Stimulated activated CD4-positive, alpha-beta T cell treated with anti-CD3 and anti-CD28 coated beads, Interleukin-2, amount 100 ng/mL, for 48 hours (primary cell): ENCODE results near the gene AP2A2.

Experiments
- DNase-seq, 2 donors: peaks; one replicate each; pipeline ENCODE4 v3.0.0-alpha.2; 2020

Gene AP2A2

DNA sequence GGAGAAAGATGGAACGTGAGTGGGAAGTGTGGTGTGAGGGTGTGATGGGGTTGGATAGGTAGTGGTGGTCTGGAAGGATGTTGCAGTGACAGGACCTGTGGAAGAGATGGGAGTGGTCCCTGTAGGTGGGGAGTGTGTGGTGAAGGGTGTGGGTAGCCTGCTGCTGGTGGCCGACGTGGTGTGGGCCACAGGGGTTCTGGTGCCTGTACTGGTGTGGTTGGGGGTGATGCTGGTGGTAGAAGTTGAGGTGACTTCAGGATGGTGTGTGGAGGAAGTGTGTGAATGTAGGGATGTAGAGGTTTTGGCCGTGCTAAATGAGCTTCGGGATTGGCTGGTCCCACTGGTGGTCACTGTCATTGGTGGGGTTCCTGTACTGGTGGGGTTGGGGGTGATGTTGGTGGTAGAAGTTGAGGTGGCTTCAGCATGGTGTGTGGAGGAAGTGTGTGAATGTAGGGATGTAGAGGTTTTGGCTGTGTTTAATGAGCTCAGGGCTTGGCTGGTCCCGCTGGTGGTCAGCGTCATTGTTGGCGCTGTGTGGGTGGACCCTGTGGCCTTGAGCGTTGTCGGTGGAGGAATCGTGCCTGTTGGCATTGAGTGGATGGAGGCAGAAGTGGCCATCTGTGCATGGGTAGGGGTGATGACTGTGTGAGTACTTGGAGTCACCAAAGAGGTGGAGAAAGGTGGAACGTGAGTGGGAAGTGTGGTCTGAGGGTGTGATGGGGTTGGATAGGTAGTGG lies 91.8 kb downstream of the AP2A2 start:
- DNase-seq, result no peak

DNA sequence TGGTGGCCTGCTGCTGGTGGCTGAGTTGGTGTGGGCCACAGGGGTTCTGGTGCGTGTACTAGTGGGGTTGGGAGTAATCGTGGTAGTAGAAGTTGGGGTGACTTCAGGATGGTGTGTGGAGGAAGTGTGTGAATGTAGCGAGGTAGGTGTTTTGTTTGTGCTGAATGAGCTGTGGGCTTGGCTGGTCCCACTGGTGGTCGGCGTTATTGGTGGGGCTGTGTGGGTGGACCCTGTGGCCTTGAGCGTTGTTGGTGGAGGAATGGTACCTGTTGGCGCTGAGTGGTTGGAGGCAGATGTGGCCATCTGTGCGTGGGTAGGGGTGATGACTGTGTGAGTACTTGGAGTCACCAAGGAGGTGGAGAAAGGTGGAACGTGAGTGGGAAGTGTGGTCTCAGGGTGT lies 92.4 kb downstream of the AP2A2 start:
- no peak for DNase-seq

DNA sequence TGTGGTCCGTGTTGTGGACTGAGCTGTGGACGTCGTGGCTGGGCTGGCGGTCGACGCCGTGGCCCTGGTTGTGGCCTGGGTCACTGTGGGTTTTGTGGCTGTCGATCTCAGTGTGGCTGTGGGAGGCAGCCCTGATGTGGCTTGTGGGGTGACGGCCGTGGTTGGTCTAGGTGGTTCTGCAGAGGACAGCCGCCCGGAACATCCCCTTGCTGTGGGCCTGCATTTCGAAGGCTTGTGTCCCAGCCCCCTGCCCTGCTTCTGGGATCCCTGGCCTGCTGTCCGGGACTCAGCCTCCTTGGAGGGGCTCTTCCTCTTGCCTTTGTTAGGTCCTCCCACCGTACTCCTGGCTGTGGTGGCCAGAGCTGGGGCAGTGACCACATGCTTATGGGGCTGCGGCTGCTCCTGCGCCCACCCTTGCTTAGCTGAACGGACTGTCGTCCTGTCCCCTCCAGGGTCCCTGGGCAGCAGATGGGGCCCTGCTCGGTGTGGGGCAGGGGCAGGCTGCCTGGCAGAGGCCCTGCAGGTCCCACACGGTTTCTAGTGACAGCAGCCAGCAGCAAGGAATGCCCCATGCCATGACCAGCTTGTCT lies 93.7 kb downstream of the AP2A2 start:
- DNase-seq, result no peak

DNA sequence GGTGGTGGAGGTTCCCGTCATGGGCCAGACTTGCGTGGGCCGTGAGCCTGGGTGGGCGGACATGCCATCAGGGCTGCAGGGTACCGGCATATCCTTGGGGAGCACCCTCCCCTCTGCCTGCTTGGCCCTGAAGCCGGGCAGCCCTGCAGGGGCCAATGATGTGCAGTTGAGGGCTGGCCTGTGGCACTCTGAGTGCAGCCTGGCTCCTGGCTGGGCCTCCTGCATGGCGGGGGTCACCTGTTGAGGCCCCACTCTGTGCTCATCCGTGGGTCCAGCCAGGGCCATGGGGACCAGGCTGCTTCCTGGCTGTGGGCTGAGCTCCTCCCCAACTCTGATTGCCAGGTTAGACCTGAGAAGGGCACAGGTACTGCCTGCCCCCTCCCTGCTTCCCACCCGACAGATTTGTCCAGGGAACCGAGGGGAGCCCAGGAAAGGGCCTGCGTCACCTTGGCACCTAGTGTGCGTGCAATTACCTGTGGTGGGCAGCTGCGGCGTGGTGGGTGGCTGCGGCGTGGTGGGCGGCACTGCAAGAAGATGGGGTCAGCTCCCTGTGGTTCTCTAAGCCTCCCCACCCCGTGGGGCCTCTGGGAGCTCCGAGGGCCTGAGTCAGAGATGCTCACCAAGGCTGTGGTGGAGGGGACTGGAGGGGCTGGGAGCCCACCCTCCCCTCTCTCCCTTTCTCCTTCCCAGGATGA lies 94.7 kb downstream of the AP2A2 start:
- DNase-seq, result no peak

DNA sequence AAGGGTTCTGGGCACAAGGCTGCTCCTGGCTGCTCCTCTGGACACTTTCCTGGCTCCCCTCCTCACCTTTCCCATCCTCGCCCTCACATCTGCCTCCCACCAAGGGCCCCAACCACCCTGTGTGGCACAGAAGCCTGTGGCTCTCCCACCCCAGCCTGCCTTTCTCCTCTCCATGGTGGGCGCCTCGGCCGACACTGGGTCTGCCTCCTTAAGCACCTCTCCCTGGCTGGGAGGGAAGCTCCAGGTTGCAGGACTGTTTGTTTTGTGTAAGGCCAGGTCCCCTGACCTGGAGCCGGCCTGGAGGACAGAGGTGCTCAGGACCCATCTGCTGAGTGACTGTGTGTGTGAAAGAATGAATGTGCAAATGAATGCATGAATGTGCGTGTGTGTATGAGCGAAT lies 96.7 kb downstream of the AP2A2 start:
- no peak for DNase-seq

DNA sequence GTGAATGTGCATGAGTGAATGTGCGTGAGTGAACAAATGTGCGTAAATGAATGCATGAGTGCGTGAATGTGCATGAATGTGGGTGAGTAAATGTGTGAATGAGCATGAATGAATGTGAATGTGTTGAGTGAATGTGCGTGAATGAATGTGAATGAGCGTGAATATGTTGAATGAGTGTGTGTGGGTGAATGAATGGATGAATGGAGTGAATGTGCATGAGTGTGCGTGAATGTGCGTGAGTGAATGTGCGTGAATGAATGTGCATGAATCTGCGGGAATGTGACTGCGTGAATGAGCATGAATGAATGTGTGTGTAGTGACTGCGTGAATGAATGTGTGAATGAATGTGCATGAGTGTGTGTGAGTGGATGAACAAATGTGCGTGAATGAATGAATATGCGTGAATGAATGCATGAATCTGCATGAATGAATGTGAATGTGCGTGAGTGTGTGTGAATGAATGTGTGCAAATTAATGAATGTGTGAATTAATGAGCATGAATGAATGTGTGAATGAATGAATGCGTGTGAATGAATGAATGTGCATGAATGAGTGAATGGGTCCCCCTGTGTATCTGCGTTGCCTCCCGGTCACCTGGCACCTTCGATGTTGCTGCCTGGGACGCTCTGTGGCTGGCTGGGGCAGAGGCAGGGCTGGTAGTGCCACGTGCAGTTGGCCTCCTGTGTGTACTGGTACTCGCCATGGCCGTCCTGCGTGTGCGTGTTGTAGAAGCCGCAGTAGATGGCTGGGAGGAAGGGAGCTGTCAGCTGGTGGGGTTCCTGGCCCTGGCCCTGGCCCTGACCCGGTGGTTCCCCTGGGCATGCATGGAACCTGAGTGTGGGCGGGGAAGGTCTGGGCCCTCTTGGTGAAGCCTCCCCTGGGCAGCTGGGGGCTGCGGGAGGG lies 97.5 kb downstream of the AP2A2 start:
- DNase-seq, result no peak

DNA sequence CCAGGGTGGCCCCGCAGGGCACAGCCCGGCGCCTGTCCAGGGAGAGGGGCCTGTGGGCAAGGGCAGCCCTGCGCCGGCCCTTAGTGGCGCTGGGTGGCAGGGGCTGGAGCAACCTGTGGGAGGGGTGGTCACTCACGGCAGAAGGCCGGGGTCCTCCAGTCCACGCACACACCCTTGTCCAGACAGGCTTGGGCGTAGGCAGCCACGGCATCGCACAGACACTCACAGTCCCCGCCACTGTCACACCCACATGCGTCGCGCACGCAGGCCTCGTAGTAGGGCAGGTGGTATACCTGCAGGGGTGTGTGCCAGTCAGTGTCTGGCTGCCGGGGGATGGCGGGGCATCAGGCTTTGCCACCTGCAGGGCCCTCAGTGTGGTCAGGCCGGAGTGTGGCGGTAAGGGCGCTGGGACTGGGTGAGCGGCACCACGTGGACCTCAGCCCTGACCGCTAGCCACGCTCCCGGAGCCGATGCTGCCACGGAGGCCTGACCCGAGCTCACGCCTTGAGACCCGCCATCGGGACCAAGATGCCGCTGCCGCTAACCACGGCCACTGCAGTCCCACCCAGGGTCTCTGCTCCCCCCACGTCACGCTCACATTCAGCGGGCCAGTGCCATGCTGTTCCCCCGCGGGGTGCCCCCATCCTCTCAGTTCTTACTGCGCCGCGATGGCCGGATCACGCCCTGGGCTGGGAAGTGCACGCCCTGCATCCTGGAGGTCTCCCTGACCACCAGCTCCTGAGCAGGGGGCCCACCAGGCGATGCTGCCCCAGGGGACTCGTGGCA lies 98.3 kb downstream of the AP2A2 start:
- no peak for DNase-seq

DNA sequence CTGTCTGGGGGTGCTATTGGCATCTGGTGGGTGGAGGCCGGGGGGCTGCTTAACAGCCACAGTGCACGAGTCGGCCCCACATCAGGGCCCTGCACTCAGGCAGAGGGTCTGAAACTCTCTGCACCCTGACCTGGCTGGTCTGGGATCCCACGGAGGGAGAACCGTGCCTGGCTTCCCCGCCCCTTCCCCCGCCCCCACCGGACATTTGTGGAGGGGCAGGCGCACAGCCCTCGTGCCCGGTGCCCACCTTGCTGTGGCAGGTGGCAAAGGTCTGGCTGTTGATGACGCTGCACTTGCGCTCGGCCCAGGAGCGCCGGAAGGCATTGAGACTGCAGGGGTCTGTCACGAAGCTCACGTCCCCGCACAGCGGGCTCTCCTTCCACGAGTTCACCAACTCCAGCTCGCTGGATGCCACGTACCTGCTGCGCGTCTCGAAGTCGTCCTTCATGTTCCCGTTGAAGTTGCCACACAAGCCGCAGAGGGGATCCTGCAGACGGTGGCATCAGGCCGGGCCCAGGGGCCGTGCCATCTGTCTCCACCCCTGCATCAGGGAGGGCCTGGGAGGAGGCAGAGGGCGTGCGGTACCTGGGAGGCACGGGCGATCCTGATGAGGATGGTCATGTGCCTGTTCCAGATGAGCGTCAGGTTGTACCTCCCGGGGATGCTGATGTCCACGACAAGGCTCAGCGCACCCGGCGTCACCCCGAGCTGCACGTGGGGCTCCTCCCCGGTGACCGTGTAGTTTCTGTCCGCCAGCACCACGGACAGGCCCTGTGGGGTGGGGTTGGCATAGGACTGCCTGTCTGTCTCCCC lies 99.1 kb downstream of the AP2A2 start:
- no peak for DNase-seq

DNA sequence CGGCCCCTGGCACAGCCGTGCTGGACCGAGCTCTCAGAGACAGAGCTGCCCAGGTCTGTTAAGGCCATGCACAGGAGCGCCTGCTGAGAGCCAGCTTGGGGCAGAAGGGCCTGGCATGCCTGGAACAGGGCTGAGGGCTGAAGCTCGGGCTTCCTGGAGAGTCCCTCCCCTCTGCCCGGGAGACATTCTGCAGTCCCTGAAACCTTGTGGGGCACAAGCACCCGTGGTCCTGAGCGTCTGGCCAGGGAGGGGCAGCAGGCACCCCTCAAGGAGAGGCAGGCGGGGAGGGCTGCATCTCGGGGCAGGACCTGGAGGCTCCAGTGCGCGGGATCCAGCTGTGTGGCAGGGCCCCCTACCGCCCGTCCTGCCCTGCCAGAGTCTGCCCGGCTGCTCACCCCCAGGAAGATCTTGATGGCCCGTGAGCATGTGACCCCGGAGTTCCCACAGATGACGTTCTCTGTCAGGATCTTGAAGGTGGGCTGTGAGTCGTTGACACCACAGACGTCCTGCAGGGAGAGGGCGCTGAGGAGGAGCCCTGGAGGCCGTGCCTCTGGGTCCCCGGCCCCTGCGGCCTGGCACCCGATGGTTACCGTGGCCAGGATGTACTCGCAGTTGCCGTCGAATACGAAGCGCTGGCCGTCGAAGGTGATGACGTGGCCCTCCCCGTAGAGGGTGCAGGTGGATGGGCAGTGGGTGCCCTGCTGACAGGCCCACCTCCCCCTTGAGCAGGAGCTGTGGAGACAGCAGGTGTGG lies 99.9 kb downstream of the AP2A2 start:
- DNase-seq, result no peak

DNA sequence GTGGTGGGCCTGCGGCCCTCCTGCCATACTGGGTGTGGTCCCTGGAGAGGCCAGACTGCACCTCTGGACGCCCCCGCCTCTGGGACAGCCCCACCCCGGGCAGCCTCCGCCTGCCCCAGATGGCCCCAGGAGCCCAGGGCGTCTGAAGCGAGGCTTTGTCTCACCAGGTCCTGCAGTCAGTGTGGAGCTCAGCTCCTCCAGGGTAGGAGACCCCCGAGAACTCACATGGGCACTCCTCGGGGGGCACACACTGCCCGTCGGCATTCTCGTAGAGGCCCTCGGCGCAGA lies 100.4 kb downstream of the AP2A2 start:
- no peak for DNase-seq

DNA sequence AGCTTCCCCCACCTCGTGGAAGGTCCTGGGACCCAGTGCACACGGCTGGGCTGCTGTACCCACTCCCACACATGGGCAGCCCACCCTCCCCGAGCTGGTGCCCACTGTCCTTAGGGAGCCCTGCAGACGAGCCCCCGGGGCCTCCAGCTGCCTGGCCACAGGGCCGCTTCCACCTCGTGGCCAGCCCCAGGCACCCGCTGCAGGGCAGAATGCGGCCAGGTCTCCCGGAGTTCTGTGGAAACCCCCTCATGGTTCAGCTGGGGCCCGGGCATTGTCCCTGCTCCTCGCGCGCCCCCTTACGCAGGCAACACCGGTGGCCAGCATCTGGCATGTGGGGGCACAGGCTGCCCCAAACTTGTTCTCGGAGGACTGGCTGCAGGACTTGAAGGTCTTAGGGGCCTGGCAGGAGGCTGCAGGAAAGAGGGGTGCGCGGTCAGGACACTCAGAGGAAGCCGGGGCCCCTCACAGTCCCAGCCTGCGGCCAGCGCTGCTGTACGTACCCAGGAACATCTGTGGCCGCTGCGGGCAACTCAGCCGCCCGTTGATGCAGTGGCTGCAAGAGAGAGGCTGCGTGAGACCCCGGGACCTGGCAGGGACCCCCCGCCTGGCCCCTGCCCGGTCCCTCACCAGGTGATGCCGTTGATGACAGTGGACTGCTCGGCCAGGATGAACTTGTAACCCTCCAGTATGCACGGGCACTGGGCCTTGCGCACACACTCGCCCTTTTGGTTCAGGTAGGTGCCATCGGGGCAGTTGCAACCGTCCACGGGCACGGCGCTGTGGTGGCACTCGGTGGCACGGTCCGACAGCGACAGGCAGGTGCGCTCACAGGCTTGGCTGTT lies 101.2 kb downstream of the AP2A2 start:
- no peak for DNase-seq

DNA sequence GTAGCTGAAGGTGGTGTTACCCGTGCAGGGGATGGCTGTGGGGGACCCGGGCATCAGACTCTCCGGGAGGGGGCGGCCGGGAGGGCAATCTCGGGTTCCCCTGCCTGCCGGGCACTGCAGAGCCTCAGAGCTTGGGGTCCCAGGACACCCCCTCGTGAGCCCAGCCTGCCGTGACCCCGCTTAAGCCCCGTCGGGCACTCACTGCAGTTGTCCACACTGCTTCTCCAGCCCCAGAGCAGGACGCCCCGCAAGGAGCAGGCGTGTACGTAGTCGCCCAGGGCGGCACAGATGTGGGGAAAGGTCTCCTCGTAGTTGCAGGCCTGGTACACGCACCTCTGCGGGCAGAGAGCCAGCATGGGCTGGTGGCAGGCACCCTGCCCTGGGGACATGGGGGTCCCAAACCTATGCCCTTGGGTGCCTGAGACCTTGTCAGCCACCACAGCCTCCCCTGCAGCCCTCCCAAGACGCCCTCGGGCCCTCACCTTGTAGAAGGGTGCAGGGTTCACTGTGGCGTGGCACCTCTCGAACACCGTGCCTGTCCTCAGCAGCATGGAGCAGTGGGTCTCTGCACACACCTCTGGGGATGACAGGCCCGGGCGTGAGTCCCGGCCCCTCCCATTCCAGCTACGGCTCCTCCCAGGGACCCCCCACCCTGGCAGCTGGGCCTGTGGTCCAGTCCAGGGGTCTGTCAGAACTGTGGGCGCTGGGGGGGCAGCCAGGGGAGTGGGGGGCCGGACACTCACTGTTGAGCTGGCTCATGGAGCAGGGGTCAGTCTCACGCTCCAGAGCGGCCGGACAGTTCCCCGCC lies 102.0 kb downstream of the AP2A2 start:
- DNase-seq, result no peak

DNA sequence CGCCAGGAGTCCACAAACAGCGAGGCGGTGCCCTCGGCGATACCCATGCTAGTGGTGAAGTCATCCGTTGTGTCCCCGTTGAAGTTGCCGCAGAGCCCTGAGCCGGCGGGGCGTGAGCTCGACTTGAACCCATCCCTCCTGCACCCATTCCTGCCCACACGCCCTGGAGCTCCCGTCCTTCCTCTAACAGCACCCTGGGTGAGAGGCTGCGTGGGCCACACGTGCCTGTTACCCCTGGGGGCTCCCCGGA lies 102.5 kb downstream of the AP2A2 start:
- no peak for DNase-seq

DNA sequence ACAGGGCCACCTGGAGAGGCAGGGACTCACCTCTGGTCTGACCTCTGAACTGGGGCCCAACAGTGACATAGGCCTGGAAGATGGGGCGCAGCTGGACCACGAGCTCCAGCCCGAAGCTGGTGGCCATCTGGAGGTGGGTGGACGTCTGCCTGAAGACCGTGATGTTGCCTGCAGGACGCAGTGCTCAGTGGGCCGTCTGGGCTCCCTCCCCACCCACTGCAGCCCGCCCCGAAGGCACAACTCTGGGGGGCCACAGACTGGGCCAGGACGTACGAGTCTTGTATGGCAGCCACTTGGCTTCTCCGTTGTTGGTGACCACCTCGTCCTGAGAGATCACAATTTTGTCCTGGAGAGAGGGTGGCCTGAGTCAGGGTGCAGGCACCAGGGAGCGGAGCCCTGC lies 102.9 kb downstream of the AP2A2 start:
- DNase-seq, result no peak

DNA sequence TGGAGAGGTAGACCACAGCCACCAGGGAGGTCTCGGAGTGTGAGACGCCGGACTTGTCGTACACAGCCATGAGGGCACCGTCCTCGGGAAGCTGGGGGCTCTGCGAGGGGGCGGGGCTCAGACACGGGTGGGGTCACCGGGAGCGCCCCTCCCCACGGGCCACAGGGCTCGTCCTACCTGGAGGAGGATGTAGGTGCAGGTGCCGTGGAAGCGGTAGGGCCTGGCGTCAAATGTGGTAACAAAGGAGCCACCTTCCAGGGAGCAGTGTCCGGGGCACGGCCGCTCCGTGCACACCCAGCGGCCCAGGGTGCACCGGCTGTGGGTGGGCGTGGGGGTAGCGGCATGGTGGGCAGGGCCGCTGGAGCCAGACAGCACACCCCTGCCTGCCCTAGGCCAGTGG lies 103.4 kb downstream of the AP2A2 start:
- no peak for DNase-seq

DNA sequence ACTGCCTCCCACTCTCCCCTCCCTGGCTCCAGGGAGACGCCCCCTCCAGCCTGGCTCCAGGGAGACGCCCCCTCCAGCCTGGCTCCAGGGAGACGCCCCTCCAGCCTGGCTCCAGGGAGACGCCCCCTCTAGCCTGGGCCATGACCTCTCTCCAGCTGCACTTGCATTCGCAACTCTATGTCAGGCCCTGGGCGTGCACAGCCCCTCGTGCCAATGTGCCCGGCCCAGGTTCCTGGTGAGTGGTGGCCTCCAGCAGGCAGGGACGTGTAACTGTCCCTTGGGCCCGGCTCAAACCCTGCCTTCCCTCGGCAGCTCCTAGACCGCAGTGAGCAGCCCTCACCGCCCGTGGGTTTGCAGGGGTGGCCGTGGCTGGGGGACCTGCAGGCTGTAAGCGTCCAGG lies 104.0 kb downstream of the AP2A2 start:
- no peak for DNase-seq

DNA sequence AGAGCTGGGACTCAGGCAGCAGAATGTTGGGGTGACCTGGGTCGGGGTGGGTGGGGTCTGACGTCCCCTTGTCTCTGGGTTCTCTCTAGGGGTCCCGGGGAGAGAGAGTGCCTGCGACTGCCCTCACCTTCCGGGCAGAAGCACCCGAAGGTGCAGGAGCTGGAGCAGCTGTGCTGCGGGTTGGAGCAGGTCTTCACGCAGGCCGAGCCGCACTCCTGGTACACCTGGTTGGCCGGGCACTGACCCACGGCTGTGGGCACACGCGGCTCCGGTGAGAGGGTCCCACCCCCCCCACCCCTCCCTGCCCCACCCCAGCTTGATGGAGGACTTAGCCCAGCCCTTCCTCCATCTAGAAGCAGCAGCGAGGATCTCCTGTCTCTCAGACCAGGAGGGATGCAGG lies 104.4 kb downstream of the AP2A2 start:
- no peak for DNase-seq

DNA sequence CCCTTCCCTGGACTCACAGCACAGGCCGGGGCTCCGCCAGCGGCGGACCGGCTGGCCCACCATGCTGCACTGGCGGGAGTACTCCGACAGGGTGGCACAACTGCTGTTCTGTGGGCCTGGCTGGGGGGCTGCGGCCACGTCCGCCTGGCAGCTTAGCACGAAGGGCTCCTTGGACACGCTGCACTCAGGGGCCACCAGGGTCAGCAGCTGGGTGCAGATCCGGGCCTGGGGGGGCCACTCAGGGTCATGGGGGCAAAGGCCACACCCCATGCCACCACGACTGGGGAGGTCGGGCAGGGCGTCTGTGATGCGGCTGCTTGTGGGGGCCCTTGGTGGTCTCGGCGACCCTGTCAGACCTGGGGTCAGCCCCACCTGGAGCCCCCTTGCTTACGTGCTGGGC lies 104.9 kb downstream of the AP2A2 start:
- no peak for DNase-seq

DNA sequence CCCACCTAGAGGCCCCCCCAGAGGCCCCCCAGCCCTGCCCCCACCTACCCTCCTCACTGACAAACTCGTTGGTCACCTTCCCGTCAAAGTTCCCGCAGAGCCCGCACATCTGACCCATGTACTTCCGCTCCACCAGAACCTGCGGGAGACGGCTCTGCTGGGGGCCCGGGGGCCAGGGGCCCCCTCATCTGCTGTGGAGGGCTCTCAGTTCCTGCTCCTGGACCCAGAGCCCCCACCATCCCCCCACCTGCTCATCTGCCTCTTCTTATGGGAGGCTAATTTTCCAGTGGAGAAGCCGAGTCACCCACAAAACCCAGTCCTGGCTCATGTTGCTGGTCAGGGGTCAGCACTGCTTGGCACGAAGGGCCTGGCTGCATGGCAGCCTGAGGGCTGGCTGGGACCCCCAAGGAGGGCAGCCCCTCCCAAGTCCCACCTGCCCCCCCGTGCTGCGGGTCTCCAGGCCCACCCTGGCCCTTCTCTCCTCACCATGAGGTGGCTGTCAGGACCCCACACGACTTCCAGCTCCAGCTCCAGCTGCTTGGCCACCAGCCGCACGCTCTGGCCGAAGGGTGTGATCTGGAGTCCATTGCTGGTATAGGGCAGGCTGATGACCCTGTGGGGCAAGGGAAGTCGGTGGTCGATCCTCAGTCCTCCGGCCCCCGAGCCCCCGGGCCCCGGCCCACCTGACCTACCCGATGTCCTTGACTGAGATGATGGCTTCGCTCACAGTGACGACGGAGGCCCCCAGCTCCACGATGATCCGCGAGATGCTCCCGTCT lies 105.6 kb downstream of the AP2A2 start:
- no peak for DNase-seq
